Activated CD4-positive, alpha-beta memory T cell treated with anti-CD3 and anti-CD28 coated beads for 36 hours (primary cell): ENCODE data around the gene GDI1. TPM values are rescaled to one million over a fixed set of nuclear protein-coding genes. Genes with fewer than 3 reads are reported as not detected.

Experiments used
- CTCF ChIA-PET: fragments of 350-600 bp; sonication (Branson Sonifier 250); formaldehyde crosslinking; loops from one replicate; lab custom pipeline; 2021; ENCODE audit warnings: antibody characterized with exemption, inconsistent platforms; lab: Charles Lee
- POLR2A ChIA-PET: fragments of 350-600 bp; sonication (Branson Sonifier 250); formaldehyde crosslinking; loops from one replicate; lab custom pipeline; 2021; ENCODE audit warnings: antibody characterized with exemption; lab: Charles Lee
- DNase-seq: peaks from one replicate; pipeline ENCODE4 v3.0.0-alpha.2; 2020
- H3K27ac Mint-ChIP-seq: one replicate; pipeline ENCODE4 v1.8.0; 2021; ENCODE audit warnings: mixed read lengths
- H3K27me3 Mint-ChIP-seq: one replicate; pipeline ENCODE4 v1.8.0; 2021; ENCODE audit warnings: mixed read lengths
- H3K36me3 Mint-ChIP-seq: one replicate; pipeline ENCODE4 v1.8.0; 2021; ENCODE audit warnings: mixed read lengths
- H3K4me1 Mint-ChIP-seq: one replicate; pipeline ENCODE4 v1.8.0; 2021; ENCODE audit warnings: low read depth, mixed read lengths
- H3K4me3 Mint-ChIP-seq: one replicate; pipeline ENCODE4 v1.8.0; 2021; ENCODE audit warnings: mild to moderate bottlenecking, mixed read lengths
- H3K9me3 Mint-ChIP-seq: one replicate; pipeline ENCODE4 v1.8.0; 2021; ENCODE audit warnings: mixed read lengths
- intact Hi-C: fragments of 100-400 bp; cut with micrococcal nuclease; formaldehyde crosslinking; loops from one replicate; pipeline ENCODE4 v1.15.1; 2023
- total RNA-seq, 2 experiments: library from RNA; stranded (reverse); gene quantifications; one replicate each; pipeline ENCODE4 v1.2.3, GENCODE V29; 2021

GDI1 gene
- total RNA-seq, 2 experiments from 2014 or later, result 119 to 121 TPM

DNA sequence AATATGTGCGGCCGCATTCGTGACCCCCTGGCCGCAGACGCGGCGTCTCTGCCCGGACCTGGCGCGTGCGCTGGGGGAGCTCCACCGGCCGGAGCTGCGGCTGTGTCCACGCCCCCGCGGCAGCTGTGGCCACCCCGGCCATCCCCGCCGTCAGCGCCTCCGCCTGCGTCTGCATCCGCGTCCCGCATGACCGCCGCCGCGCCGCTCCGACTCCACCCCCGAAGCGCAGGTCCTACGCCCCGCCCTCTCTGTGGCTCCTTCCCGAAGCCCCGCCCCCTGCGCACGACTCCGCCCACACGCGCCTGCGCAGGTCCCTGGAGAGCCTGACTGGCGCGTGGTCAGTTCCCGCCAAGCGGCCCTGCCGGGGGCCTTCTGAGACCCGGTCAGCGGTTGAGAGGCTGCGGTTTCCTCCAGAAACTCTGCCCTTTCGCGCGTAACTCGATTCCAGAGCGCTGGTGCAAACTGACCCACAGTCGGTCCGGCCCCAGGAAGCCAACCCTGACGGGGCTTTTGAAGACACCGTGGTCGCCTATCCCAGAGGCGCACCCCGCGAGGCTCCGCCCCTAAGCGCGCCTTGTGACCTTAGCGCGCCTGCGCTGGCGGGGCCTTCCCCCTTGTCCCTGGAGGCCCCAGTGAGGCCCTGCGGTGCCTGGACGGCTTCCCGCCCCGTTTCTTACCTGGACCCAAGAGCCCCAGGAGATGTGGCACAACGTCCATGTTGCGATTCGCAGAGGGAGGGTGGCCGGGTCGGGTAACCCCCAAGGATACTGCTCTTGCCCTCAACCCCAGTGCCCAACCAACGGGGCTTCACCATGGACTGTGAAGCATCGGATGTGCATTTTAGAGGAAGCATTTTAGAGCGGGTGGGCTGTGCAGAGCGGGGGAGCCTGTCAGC lies 42.0 kb downstream of the GDI1 start, which contains the start of gene LAGE3:
Gene LAGE3, minus strand, starts transcription at position 554 of the 895 bp plus-strand sequence. Its CDS starts 366 bp downstream, at position 188.
- peak within 1 kb of the TSS; percentile 95 for H3K27ac Mint-ChIP-seq
- peak within 1 kb of the TSS; percentile 81 for H3K4me3 Mint-ChIP-seq
- intact Hi-C loops, result loop anchor here (5.0 kb wide), 1 partner anchor 37 kb away; the partner anchor contains the start of gene FAM50A
- POLR2A ChIA-PET, result interaction anchor here (0.6 to 1.3 kb wide), 4 partner anchors 8 to 79 kb away, joined by 3 to 4 read pairs (median 3); partner anchors contain the start of gene UBL4A
- no peaks in the 10 kb centered on the region for H3K36me3 Mint-ChIP-seq
- H3K4me1 Mint-ChIP-seq, result peaks cover 19% of the 10 kb centered on the region
- CTCF ChIA-PET, result no interaction called here
- no peaks in the 10 kb centered on the region for H3K9me3 Mint-ChIP-seq
- peak; percentile 96 for DNase-seq
- H3K27me3 Mint-ChIP-seq, result no peaks in the 10 kb centered on the region

DNA sequence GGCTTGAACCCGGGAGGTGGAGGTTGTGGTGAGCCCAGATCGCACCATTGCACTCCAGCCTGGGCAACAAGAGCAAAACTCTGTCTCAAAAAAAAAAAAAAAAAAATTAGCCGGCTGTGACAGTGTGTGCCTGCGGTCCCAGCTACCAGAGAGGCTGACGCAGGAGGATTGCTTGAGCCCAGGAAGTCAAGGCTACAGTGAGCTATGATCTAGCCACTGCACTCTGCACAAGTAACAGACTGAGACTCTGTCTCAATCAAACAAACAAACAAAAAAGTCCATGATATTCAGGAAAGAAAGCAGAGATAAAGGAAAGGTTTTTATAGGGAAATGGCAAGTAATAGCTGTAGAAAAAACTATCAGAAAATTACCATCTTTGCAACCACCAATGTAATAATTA lies 44.2 kb downstream of the GDI1 start:
- no peak overlapping the region for H3K4me3 Mint-ChIP-seq
- ChIA-PET CTCF (interaction anchor here (1.2 kb wide), 1 partner anchor 9 kb away, joined by 3 read pairs; the partner anchor contains the start of gene SLC10A3), POLR2A (interaction anchor here (0.9 kb wide), 1 partner anchor 84 kb away, joined by 4 read pairs; no protein-coding TSS in a partner anchor)

DNA sequence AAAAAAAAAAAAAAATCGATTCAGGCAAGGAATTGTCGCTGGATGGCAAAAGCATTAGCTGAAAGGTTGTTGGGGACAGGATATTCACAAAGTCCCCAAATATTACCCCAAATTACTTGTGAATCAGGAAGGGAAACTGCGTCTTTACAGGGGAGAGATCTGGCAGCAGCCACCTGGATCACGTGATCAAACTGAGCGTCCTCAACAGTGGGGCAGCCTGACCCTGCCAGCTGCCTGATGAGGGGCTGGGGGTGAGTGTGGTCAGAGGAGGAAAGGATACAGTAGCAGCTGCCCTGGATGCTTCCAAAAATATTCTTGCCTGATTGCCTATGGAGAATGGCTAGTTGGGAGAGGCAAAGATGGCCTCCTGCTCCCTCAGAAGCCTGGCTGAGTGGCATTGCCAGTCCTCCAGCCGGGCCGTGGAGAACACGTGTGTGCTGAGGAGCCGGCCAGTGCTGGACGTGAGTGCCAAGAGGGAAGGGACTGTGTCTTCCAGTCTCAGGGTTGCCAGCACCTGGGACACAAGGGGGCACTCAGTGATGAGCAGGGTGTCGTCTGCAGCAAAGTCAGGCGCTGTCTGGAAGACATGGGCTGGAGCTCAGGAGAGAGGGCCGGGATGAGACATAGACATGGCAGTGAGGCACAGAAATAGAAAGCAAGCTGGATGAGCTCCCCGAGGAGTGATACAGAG lies 45.1 kb downstream of the GDI1 start:
- no peaks in the 10 kb centered on the region for H3K27me3 Mint-ChIP-seq
- H3K4me1 Mint-ChIP-seq, result peaks cover 25% of the 10 kb centered on the region
- POLR2A ChIA-PET, result interaction anchor here (0.9 kb wide), 1 partner anchor 85 kb away, joined by 4 read pairs; no protein-coding TSS in a partner anchor
- H3K36me3 Mint-ChIP-seq, result peaks cover 5% of the 10 kb centered on the region
- intact Hi-C loops, result no loop called here
- DNase-seq, result no peak
- no peaks in the 10 kb centered on the region for H3K9me3 Mint-ChIP-seq
- CTCF ChIA-PET, result no interaction called here
- H3K4me3 Mint-ChIP-seq, result no peak overlapping the region
- H3K27ac Mint-ChIP-seq, result no peak overlapping the region

More for the DNA sequence above, 44.2 kb downstream of the GDI1 start:
- Mint-ChIP-seq H3K27me3 (no peaks in the 10 kb centered on the region), H3K9me3 (no peaks in the 10 kb centered on the region), H3K4me1 (peaks cover 25% of the 10 kb centered on the region), H3K36me3 (peaks cover 3% of the 10 kb centered on the region), H3K27ac (no peak overlapping the region)
- DNase-seq, result no peak
- intact Hi-C loops, result no loop called here

DNA sequence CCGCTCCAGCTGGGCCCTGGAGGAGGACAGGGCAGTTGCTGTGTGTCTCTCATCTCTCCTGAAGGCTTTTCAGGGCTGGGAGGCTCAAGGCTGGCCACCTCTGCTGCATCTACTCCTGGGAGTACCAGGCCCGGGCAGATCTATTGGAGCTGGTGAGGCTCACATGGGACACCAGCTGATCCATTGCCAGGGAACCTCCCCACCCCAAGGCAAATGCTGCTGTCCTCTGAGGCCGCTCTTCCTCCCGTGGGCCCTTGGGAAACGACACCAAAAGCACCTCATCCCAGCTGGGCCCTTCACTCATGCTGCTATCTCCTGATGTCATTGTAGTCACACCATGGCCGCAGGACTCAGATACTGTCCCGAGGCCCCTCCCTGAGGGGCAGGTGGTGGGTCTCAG lies 45.8 kb downstream of the GDI1 start:
- H3K36me3 Mint-ChIP-seq, result peaks cover 7% of the 10 kb centered on the region
- ChIA-PET CTCF (no interaction called here), POLR2A (no interaction called here)
- H3K27ac Mint-ChIP-seq, result no peak overlapping the region
- no peak overlapping the region for H3K4me3 Mint-ChIP-seq
- peaks cover 22% of the 10 kb centered on the region for H3K4me1 Mint-ChIP-seq
- H3K27me3 Mint-ChIP-seq, result no peaks in the 10 kb centered on the region
- no peak for DNase-seq
- intact Hi-C loops, result no loop called here
- no peaks in the 10 kb centered on the region for H3K9me3 Mint-ChIP-seq

DNA sequence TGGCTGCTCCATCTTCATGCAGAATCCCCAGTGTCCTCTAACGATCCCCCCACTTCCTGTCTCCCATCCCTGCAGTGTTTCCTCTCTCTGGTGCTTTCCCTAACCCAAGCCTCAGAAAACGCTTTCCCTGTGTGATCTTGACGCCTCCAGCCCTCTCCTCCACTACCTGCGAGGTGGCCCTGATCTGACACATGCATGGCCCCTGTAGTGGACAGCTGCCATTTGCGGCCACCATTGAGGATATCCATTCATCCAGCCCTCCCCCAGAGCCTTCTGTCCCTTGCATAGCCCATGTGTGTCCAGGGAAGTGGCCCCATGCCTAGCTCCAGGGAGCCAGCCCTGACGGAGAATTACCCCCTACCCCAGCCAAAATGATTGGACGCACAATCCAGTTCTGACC lies 46.4 kb downstream of the GDI1 start:
- POLR2A ChIA-PET, result no interaction called here
- H3K4me1 Mint-ChIP-seq, result peaks cover 21% of the 10 kb centered on the region

DNA sequence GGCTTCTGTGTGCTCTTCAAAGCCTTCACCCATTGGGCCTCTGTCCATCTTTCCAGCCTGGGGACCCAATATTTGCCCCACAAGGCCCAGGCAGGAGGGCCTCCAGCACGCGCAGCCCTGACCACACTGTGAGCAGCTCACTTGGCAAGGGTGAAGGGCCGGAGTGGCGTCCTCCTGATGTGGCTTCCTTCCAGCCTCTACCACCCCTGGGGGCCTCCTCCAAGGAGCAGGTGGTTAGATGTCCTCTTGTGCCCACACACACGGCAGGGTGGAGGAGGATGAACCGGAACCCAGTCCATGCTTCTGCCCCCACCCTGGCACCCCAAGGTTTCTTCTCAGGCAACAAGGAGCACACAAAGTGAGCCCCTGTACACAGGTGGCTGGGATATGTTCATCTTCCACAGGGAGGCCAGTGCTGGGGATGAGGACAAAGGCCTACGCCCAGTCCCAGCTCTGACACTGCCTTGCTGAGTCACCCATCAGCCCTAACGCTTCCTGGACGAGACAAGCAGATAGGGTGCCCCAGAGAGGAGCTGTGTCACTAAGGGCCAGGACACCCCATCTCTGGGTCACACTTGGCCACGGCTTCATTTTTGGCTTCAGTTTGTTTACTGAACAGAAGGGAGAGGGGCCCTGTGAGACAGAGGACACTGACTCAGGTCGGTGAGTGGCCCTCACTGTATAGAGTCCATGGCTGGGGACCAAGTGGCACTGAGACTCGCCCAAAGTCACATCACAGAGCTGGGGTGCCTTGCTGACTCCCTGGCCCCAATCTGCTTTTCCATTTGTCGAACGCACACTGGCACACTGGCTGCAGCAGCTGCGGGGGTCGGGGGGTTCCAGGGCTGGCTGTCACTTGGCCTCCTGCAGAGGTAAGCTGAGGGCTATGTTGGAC lies 47.5 kb downstream of the GDI1 start:
- peaks cover 12% of the 10 kb centered on the region for H3K36me3 Mint-ChIP-seq
- POLR2A ChIA-PET, result interaction anchor here (0.7 to 2.0 kb wide), 2 partner anchors 39 to 267 kb away, joined by 3 to 5 read pairs; no protein-coding TSS in a partner anchor
- CTCF ChIA-PET, result no interaction called here
- peak overlapping the region; percentile 13 for H3K27ac Mint-ChIP-seq
- no peaks in the 10 kb centered on the region for H3K9me3 Mint-ChIP-seq
- peak; percentile 25 for DNase-seq
- peaks cover 27% of the 10 kb centered on the region for H3K4me1 Mint-ChIP-seq
- H3K27me3 Mint-ChIP-seq, result no peaks in the 10 kb centered on the region
- peak overlapping the region; percentile 68 for H3K4me3 Mint-ChIP-seq
- intact Hi-C loops, result no loop called here

More for the DNA sequence above, 46.4 kb downstream of the GDI1 start:
- no peak for DNase-seq
- Mint-ChIP-seq H3K36me3 (peaks cover 11% of the 10 kb centered on the region), H3K27me3 (no peaks in the 10 kb centered on the region), H3K27ac (no peak overlapping the region), H3K4me3 (no peak overlapping the region), H3K9me3 (no peaks in the 10 kb centered on the region)
- CTCF ChIA-PET, result no interaction called here
- intact Hi-C loops, result no loop called here

DNA sequence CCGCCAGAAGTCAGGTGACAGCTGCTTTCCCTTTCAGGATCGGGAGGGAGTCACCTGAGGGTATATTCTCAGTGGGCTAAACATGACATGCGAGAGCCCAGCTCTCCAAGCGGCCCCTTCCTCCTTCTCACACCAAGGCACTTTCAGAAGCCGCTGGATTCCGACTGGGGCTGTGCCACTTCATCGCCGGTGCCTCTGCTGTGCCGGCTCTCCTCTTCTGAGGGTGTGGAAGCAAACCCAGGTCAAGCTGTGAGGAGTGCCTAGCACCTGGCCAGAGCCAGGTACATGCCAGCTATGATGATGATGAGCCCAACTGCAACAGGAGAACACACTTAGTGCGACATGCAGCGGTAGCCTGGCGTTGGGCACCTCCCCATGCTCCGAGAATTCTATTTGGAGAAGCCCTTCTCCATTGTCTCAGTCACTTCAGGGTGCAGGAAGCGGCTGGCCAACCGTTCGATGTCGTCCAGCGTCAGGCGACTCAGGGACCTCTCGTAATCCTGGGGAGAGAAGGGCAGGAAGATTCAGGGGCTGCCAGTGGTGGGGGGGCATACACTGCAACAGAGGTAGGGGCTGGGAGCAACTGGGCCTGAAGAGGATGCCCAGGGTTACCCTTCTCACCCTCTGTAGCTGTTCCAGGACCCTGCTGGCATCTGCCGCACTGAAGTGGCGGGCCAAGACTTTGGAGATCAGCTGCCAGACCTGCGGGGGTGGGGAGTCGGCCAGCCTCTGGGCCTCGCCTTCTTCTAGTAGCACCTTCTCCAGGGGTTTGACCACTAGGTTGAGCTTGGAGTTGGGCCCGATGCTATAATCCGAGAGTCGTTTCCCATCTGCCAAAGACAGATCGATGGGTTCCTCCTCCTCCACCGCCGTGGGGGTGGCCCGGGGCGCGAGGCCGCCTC lies 48.4 kb downstream of the GDI1 start:
- Mint-ChIP-seq H3K36me3 (peaks cover 12% of the 10 kb centered on the region), H3K27me3 (no peaks in the 10 kb centered on the region), H3K27ac (peak overlapping the region; percentile 33), H3K4me1 (peaks cover 27% of the 10 kb centered on the region), H3K4me3 (peak overlapping the region; percentile 68), H3K9me3 (no peaks in the 10 kb centered on the region)
- intact Hi-C loops, result no loop called here
- ChIA-PET CTCF (no interaction called here), POLR2A (interaction anchor here (0.7 to 2.0 kb wide), 4 partner anchors 10 to 266 kb away, joined by 3 to 5 read pairs (median 4); partner anchors contain the start of gene TAFAZZIN)
- no peak for DNase-seq

DNA sequence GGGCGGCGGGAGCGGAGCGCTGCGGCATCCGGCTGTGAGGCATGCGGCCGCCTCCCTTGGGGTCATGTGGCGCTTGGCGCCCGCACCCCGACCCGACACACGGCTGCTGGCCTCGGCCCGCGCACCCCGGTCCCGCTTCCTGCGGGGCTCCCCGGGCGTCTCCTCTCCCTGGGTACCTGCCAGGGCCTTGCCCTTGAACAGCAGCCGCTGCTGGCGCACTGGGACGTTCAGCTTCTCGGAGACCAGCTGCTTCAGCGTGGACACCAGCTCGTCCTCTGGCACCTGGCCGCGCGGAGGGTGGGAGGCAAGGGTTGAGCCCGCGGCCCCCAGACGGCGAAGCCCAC lies 49.1 kb downstream of the GDI1 start:
- H3K4me1 Mint-ChIP-seq, result peaks cover 27% of the 10 kb centered on the region
- intact Hi-C loops, result no loop called here
- POLR2A ChIA-PET, result interaction anchor here (1.0 to 2.0 kb wide), 4 partner anchors 8 to 74 kb away, joined by 3 to 5 read pairs (median 4); partner anchors contain the start of gene TAFAZZIN

DNA sequence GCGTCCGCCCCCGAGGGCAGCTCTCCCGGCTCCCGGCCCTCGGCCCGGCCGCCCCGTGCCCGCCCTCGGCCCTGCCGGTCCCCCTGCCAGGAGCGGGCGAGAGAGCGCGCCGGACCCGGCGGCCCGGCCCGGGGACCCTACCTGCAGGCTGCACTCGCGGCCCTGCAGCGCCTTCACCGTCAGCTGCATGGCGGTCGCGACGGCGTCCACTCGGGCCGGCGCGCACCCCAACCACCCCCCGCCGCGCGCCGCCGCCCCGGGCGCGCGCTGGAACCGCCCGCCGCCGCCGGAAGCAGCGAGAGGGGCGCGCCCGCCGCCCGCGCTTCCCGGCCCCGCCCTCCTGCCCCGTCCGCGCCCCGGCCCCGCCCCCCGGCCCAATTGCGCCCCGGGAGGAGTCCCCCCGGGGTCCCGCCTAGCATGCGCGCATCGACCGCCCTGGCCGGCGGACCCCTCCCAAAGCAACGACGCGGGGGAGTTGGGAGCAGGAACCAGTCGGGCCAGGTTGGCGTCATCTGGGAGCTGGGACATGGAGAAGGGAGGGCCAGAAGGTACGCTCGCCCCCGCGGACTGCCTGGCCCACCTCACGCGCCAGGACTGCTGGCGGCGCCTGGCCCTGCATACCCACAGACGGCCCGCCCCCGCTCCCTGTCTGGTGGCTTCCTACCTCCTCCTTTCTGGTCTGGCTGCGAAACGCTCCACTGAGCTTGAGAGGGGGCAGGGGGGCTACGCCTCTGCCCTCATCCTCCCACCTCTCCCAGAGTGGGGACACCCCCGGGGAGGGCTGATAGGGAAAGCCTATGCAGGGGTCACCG lies 49.6 kb downstream of the GDI1 start, which contains the start of gene UBL4A:
Gene UBL4A, minus strand, starts transcription at position 220 of the 812 bp plus-strand sequence. Its CDS starts 31 bp downstream, at position 189.
- Mint-ChIP-seq H3K27me3 (no peaks in the 10 kb centered on the region), H3K9me3 (no peaks in the 10 kb centered on the region), H3K4me3 (peak within 1 kb of the TSS; percentile 72), H3K36me3 (peaks cover 12% of the 10 kb centered on the region), H3K27ac (peak within 1 kb of the TSS; percentile 76), H3K4me1 (peaks cover 29% of the 10 kb centered on the region)
- CTCF ChIA-PET, result no interaction called here
- DNase-seq, result peak; percentile 62
- intact Hi-C loops, result no loop called here
- POLR2A ChIA-PET, result interaction anchor here (1.0 to 2.0 kb wide), 5 partner anchors 8 to 75 kb away, joined by 3 to 5 read pairs (median 4); partner anchors contain the start of gene TAFAZZIN

More for the DNA sequence above, 49.1 kb downstream of the GDI1 start:
- no peak overlapping the region for H3K4me3 Mint-ChIP-seq
- DNase-seq, result peak; percentile 56
- no peaks in the 10 kb centered on the region for H3K9me3 Mint-ChIP-seq
- no peaks in the 10 kb centered on the region for H3K27me3 Mint-ChIP-seq
- peaks cover 12% of the 10 kb centered on the region for H3K36me3 Mint-ChIP-seq
- H3K27ac Mint-ChIP-seq, result no peak overlapping the region
- CTCF ChIA-PET, result no interaction called here
